HG02840 (cell line): ENCODE measurements around the gene AFF3.

Experiments used
- ATAC-seq: cut with Tn5 transposase; IDR thresholded peaks from one replicate; pipeline ENCODE4 v1.9.1; 2021; ENCODE audit warnings: mild to moderate bottlenecking, moderate library complexity, moderate number of reproducible peaks; ENCODE audit not compliant: unreplicated experiment, low FRiP score

AFF3 gene

GRCh38 chr2:99812426-99812825 lies 330.0 kb downstream of the AFF3 start:
- ATAC-seq, result no peak

DNA sequence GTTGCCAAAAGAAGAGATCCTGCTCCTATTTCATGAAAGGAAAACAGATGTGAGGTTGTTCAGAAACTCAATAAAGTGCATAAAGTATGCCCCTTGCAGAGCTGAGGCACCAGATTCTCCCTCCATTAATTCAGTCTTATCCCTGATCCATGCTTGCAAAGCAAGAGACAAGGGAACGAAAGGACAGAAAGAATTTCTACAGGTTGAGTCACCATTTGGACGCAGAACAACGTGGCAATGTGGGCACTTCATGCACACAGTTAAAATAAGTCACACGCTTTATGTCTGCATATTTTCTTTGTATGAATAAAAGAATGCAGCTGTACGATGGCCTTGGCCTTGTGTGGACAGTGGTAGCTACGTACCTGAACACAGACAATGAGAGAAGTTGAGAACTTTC lies 330.8 kb downstream of the AFF3 start:
- no peak for ATAC-seq

GRCh38 chr2:99810225-99810624 lies 332.2 kb downstream of the AFF3 start:
- no peak for ATAC-seq

GRCh38 chr2:99809259-99809900 lies 333.0 kb downstream of the AFF3 start:
- no peak for ATAC-seq

DNA sequence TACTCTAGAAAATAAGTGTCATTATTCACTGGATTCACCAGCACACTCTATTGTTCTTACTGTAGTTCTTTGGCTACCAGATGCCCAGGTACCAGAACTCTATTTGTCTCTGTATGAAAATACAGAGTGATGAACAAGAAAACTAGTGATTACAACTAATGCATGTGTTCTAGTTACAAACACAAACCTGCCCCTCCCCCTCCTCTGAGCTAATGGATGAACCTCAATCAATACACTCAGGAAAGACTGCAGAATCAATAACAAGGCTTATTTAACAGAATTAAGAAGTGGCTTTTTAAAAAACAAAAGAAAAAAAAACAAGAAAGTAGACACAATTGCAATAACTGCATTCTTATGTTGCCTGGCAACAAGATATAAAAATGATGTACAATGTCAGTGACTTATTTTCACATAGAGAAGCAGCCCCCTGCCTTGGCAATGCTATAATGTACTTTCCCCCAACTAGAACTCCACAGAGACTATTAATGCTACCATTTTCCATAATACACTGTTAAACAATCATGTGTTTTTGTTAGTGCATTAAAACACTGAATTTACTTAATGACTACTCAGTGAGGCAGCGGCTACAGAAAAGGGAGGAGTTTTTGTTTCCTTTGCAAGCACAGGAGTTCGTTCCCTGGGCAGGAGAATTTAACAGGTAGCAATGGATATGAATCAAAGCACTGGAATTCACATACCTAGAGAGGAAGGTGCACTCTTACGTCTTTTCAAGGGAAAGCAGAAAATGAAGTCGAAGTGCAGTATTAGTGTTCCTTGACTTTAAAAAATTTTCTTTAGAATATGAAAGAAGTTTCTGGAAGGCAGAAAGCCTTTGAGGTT lies 333.8 kb downstream of the AFF3 start:
- no peak for ATAC-seq

- ATAC-seq, result no peak
These were observed 335.6 kb downstream of the AFF3 start for GRCh38 chr2:99806758-99807157.

DNA sequence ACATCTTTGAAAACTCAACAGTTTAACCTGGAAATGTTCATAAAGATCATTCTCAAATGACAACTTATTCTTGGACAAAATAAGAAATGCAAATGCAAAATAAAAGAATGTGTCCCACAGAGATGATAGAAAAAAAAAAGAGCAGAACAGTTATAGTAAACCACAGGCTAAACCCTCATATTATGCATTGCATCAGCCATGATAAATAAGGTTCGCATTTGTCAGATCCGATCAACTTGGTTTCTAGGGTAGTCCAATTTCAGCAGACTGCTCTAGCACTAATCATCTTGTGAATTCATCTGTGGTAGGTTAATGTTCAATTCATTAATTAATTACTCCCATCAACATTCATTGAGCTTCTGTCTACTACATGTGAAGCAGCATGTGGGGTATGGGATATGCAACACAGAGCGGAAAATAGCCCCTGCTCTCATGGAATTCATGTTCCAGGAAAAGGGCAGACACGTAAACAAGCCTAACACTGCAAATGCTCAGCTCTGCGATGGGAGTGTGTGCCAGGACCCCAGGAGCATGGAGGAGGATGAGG lies 336.4 kb downstream of the AFF3 start:
- no peak for ATAC-seq

DNA sequence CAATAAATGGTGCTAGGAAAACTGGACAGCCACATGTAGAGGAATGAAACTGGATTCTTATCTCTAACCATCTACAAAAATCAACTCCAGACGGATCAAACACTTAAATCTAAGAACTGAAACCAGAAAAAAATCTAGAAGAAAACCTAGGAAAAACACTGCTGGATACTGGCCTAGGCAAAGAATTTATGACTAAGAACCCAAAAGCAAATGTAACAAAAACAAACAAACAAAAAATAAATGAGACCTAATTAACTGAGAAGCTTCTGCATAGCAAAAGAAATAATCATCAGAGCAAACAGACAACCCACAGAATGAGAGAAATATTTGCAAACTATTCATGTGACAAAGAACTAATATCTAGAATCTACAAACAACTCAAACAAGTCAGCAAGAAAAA lies 338.5 kb downstream of the AFF3 start:
- ATAC-seq, result no peak

DNA sequence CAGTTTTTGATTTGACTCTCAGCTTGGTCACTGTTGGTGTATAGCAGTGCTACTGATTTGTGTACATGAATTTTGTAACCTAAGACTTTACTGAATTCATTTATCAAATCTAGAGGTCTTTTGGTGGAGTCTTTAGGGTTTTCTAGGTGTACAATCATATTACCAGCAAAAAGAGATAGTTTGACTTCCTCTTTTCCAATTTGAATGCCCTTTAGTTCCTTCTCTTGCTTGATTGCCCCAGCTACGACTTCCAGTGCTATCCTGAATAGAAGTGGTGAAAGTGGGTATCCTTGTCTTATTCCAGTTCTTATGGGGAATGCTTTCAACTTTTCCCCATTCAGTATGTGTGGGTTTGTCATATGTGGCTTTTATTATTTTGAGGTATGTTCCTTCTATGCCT lies 339.7 kb downstream of the AFF3 start:
- ATAC-seq, result no peak

GRCh38 chr2:99801327-99801901 lies 341.0 kb downstream of the AFF3 start:
- ATAC-seq, result no peak

GRCh38 chr2:99797475-99797874 lies 344.9 kb downstream of the AFF3 start:
- ATAC-seq, result no peak

DNA sequence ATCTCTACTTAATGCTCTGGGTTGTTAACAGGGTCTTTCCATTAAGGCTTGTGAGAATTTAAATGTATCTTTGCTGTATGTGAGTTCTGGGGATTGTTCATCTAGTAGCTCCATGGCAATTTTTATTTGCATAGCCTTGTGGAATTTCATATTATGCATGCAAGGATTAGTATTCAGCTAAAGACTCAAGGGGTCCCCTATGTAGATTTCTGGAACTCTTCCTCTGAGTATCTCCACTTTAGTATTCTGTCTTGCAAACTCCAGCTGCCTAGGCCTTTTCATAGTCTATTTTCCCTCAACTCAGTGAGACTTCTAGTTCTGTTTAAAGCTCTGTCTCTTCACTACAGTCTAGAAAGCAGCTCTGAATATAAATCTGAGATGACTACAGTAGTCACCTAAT lies 348.0 kb downstream of the AFF3 start:
- ATAC-seq, result no peak

- ATAC-seq, result no peak
These were observed 349.4 kb downstream of the AFF3 start for GRCh38 chr2:99793022-99793421.

GRCh38 chr2:99789849-99790248 lies 352.5 kb downstream of the AFF3 start:
- no peak for ATAC-seq

- ATAC-seq, result no peak
These were observed 354.5 kb downstream of the AFF3 start for GRCh38 chr2:99787769-99788382.

DNA sequence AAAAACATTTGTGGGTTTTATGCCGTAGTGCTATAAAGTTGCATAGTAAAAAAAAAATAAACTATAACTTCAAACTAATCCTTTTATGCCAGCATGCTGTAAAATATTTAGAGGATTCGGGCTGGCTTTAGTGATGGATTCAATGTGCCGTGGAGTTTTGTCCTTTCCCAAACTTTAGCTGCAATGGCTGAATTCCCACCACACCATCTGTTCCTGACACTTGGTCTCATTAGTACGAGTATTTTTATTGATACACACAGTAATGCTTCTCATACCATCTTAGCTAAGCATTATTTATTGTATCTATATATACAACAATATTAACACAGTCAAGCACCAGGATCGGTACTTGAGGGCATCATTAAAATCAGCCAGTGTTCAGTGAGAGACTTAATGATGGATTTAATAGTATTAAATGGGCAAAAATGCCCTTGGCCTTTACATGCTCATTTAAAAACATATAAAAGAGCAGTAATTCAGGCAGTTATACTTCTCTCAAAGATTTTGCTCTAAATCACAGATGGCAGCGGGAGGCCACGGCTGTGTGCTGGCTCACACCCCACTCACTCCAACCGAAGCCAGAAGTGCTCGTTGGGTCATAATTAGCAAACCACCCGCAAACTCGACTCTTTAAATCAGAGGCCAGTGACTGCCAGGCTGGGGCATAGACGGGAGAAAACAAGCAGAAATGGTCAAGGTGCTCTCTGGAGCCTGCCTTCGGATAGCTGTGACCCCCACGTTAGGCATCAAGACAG lies 355.6 kb downstream of the AFF3 start:
- ATAC-seq, result no peak

- no peak for ATAC-seq
These were observed 357.4 kb downstream of the AFF3 start for GRCh38 chr2:99784946-99785345.

- ATAC-seq, result no peak
These were observed 358.1 kb downstream of the AFF3 start for GRCh38 chr2:99784282-99784681.

- no peak for ATAC-seq
These were observed 362.1 kb downstream of the AFF3 start for GRCh38 chr2:99780276-99780675.

GRCh38 chr2:99779276-99779675 lies 363.1 kb downstream of the AFF3 start:
- ATAC-seq, result no peak
